ENCODE data around the gene MS4A6E. TPM values are rescaled to one million over a fixed set of nuclear protein-coding genes. Genes with fewer than 3 reads are reported as not detected.

Gene MS4A6E
- total and polyA plus RNA-seq, 12 donors: 0.28 to 0.62 TPM; not detected in 10

DNA sequence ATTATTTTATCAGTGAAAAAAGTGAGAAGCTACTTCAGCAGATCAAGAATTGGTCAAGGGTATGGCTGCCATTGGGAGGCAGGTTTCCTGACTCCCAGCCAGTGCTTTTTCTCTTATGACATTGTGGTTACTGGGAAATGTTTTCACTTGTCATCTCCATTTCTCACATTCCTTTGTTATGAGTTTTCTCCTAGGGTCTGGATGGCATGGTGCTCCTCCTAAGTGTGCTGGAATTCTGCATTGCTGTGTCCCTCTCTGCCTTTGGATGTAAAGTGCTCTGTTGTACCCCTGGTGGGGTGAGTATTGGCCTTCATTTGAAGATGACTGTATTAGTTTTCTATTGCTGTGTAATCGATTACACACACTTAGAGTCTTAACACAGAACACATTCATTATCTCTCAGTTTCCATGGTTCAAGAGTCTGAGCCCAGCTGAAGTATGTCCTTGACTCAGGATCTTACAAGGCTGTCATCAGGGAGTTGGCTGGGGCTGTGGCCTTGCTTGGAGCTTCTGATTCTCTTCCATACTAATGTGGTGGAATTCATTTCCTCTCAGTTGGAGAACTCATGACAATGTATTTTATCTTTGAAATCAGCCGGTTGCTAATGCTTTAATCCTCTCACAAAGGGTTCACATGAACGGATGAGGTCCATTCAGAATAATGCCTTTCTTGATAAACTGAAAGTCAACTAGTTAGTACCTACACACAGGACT, 21.0 kb upstream of the MS4A6E start:
- no peak for DNase-seq
- Histone ChIP-seq H3K4me1 (peaks cover 0 to 16% (median 0%) of the 10 kb centered on the region in 9 donors), H3K4me3 (no peak overlapping the region), H3K9me3 (peaks cover 0 to 2% (median 0%) of the 10 kb centered on the region in 11 donors), H3K27me3 (no peaks in the 10 kb centered on the region), H3K36me3 (peaks cover 0 to 45% (median 0%) of the 10 kb centered on the region in 9 donors), H3K27ac (peak overlapping the region in 1 of 10 donors; percentile 10)
- TF ChIP-seq, protein P1, sequence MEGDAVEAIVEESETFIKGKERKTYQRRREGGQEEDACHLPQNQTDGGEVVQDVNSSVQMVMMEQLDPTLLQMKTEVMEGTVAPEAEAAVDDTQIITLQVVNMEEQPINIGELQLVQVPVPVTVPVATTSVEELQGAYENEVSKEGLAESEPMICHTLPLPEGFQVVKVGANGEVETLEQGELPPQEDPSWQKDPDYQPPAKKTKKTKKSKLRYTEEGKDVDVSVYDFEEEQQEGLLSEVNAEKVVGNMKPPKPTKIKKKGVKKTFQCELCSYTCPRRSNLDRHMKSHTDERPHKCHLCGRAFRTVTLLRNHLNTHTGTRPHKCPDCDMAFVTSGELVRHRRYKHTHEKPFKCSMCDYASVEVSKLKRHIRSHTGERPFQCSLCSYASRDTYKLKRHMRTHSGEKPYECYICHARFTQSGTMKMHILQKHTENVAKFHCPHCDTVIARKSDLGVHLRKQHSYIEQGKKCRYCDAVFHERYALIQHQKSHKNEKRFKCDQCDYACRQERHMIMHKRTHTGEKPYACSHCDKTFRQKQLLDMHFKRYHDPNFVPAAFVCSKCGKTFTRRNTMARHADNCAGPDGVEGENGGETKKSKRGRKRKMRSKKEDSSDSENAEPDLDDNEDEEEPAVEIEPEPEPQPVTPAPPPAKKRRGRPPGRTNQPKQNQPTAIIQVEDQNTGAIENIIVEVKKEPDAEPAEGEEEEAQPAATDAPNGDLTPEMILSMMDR (IDR thresholded peaks at IDR 0.05): no peak
- intact Hi-C loops (cut with DNase I): no loop called here
- no peak for ATAC-seq
- 64 to 67% methylated on average over 3 of the region's 3 CpGs for WGBS, 2 donors

DNA sequence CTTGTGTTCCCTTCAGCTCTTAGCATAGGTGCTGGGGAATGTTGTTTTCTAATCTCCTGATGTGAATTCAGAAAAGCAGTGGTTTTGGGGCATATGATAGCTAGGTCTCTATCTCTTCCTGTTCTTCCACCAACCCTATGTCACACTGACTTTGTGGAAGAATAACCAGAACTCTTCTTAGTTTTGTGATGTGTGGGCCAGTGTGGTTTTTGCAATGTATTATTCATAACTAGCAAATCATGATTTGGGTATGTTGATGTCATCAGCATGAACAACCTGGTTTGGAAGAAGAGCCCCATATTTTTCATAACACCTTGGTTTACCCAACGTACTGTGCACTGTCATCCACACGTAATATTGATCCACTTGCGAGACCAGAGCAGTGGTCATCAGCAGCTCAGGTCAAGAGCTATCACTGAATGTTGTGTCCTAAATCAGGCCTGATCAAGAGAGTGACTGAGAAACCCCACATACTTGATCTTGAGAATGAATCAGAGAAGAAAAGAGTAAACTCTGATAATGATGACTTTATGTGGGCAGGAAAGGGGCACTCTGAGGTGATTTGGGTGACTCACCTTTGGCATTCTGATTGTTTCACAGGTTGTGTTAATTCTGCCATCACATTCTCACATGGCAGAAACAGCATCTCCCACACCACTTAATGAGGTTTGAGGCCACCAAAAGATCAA, 19.4 kb upstream of the MS4A6E start:
- Histone ChIP-seq H3K36me3 (peaks cover 0 to 34% (median 0%) of the 10 kb centered on the region in 9 donors), H3K4me3 (no peak overlapping the region), H3K27ac (peak overlapping the region in 1 of 10 donors; percentile 10), H3K9me3 (peaks cover 0 to 2% (median 0%) of the 10 kb centered on the region in 11 donors), H3K27me3 (no peaks in the 10 kb centered on the region), H3K4me1 (peaks cover 0 to 21% (median 0%) of the 10 kb centered on the region in 9 donors)
- TF ChIP-seq, protein P1 (IDR thresholded peaks at IDR 0.05): no peak
- WGBS, 2 donors: 81 to 82% methylated on average over 3 of the region's 3 CpGs
- DNase-seq (no peak), ATAC-seq (no peak)
- intact Hi-C loops (cut with DNase I): no loop called here

GRCh38 chr11:60310407-60310998, 16.6 kb upstream of the MS4A6E start:
- intact Hi-C loops (cut with DNase I): no loop called here

More at GRCh38 chr11:60310407-60310998, 16.6 kb upstream of the MS4A6E start:
- H3K4me3 ChIP-seq: no peak overlapping the region
- no peaks in the 10 kb centered on the region for H3K9me3 ChIP-seq
- TF ChIP-seq, protein P1 (IDR thresholded peaks at IDR 0.05): no peak
- peaks cover 0 to 26% (median 0%) of the 10 kb centered on the region in 9 donors for H3K36me3 ChIP-seq
- H3K27ac ChIP-seq: peak overlapping the region in 3 of 10 donors; percentile 20 to 79 (median 24)
- H3K4me1 ChIP-seq: peaks cover 0 to 21% (median 0%) of the 10 kb centered on the region in 9 donors
- no peaks in the 10 kb centered on the region for H3K27me3 ChIP-seq
- DNase-seq: peak in 1 of 2 donors; percentile 11
- peak in 7 of 8 donors; percentile 48 to 84 (median 69) for ATAC-seq
- WGBS, 2 donors: 51 to 59% methylated on average over 5 of the region's 5 CpGs
